Mesenteric fat pad (tissue), 1 donor: Measurements from ENCODE around the gene AQP11. TPM values are rescaled to one million over a fixed set of nuclear protein-coding genes. Genes with fewer than 3 reads are reported as not detected.
A peak's percentile ranks its signal among the peaks of the same experiment; 100 is the strongest.
"Not testable (repeated sequence)": the region's sequence is repeated elsewhere in the genome, so short reads cannot be mapped to it uniquely, and the experiment has no call there.

Experiments
- DNase-seq: peaks from one replicate; pipeline ENCODE4 v3.0.0-alpha.2; 2020; ENCODE audit warnings: low spot score
- total RNA-seq: library from RNA; stranded (reverse); fragmentation: NEBNext Ultra II Directional; extraction: Animal tissue kit (Norgen Biotek cat#: 25700); gene quantifications from one replicate; pipeline ENCODE4 v1.2.1, GENCODE V29; 2021
- donor health status: DM: yes; HTN: yes; CAD: no.

Gene AQP11
- total RNA-seq, 1 donor from 2014 or later: 0.84 TPM

- DNase-seq: no peak
These were observed 535 bp downstream of the AQP11 start for GRCh38 chr11:77590194-77590782.

- DNase-seq: no peak
These were observed 3.0 kb downstream of the AQP11 start for GRCh38 chr11:77592727-77593126.

- DNase-seq: no peak
These were observed 4.1 kb downstream of the AQP11 start for GRCh38 chr11:77593883-77594282.

- no peak for DNase-seq
These were observed 6.9 kb downstream of the AQP11 start for GRCh38 chr11:77596626-77597025.

GRCh38 chr11:77598195-77598594 lies 8.4 kb downstream of the AQP11 start:
- DNase-seq: no peak

- DNase-seq: no peak
These were observed 12.8 kb downstream of the AQP11 start for GRCh38 chr11:77602381-77603088.

- DNase-seq: no peak
These were observed 14.5 kb downstream of the AQP11 start for GRCh38 chr11:77604281-77604680.

- DNase-seq: no peak
These were observed 19.5 kb downstream of the AQP11 start for GRCh38 chr11:77609234-77609633.

GRCh38 chr11:77611921-77612320 lies 22.2 kb downstream of the AQP11 start:
- DNase-seq: no peak

- DNase-seq: no peak
These were observed 28.1 kb downstream of the AQP11 start for GRCh38 chr11:77617892-77618291.

GRCh38 chr11:77619576-77620198 lies 29.9 kb downstream of the AQP11 start:
- DNase-seq: no peak

GRCh38 chr11:77630157-77630710 lies 40.5 kb downstream of the AQP11 start:
- no peak for DNase-seq

GRCh38 chr11:77633926-77634325 lies 44.2 kb downstream of the AQP11 start:
- DNase-seq: not testable (repeated sequence)

- DNase-seq: no peak
These were observed 47.1 kb downstream of the AQP11 start for GRCh38 chr11:77636731-77637344.

GRCh38 chr11:77637345-77638165 lies 47.8 kb downstream of the AQP11 start, which contains the start of gene CLNS1A:
CLNS1A (minus strand) TSS chr11:77637794; CDS start chr11:77637714, 80 bp downstream.
- peak; percentile 92 for DNase-seq

- no peak for DNase-seq
These were observed 52.5 kb downstream of the AQP11 start for GRCh38 chr11:77642228-77642627.

- no peak for DNase-seq
These were observed 55.1 kb downstream of the AQP11 start for GRCh38 chr11:77644887-77645286.

GRCh38 chr11:77647654-77648305 lies 58.0 kb downstream of the AQP11 start:
- no peak for DNase-seq

GRCh38 chr11:77650123-77650522 lies 60.4 kb downstream of the AQP11 start:
- DNase-seq: no peak

GRCh38 chr11:77654770-77655434 lies 65.1 kb downstream of the AQP11 start:
- DNase-seq: no peak
